NB4 (cell line): Measurements from ENCODE around the gene OSBPL8.
A peak's percentile ranks its signal among the peaks of the same experiment; 100 is the strongest.
"Not testable (repeated sequence)": the region's sequence is repeated elsewhere in the genome, so short reads cannot be mapped to it uniquely, and the experiment has no call there.

Source experiments
- DNase-seq: peaks from one replicate; pipeline ENCODE4 v3.0.0; 2010; ENCODE audit warnings: low read depth
- H3K4me3 ChIP-seq: one replicate; pipeline ENCODE4 v1.5.1; 2011; ENCODE audit warnings: mild to moderate bottlenecking, low read depth, low read length, moderate library complexity
- MYC ChIP-seq: IDR thresholded peaks from 2 replicates; pipeline ENCODE4 v1.6.1; 2011; ENCODE audit warnings: low read depth, low read length
- POLR2A ChIP-seq: IDR thresholded peaks from 2 replicates; pipeline ENCODE4 v1.6.1; 2011; ENCODE audit warnings: mild to moderate bottlenecking; ENCODE audit not compliant: insufficient read length; ENCODE audit errors: extremely low read depth
- TF ChIP-seq, protein P1 (sequence below): IDR thresholded peaks from one replicate; pipeline ENCODE4 v1.5.1; 2012; ENCODE audit warnings: low read depth, low read length
- TF ChIP-seq, protein P2 (sequence below): IDR thresholded peaks from 2 replicates; pipeline ENCODE4 v1.6.1; 2011; ENCODE audit warnings: low read depth, low read length

Gene OSBPL8

DNA sequence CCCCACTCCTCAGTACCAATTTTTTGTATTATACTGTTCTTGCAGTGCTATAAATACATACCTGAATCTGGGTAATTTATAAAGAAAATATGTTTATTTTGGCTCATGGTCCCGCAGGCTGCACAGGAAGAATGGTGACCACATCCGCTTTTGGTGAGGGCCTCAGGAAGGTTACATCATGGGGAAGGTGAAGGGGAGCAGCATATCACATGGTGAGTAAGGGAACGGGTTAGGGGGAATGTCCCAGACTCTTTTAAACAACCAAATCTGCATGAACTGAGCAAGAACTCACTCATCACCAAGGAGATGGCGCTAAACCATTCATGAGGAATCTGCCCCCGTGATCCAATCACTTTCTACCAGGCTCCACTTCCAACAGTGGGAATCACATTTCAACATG, 40.0 kb downstream of the OSBPL8 start:
- no peak overlapping the region for H3K4me3 ChIP-seq
- DNase-seq, result peak; percentile 52

DNA sequence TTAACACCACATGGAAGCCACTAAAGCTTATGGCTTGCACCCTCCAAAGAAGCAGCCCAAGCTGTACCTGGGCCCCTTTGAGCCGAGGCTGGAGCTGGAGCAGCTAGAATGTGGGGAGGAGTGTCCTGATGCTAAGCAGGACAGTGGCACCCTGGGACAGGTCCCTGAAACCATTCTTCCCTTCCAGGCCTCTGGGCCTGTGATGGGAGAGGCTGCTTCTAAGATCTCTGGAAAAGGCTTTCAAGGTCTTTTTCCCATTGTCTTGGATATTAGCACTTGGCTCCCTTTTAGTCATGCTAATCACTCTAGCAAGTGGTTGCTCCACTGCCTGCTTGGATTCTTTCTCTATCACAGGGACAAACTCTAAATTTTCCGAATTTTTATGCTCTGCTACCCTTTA, 40.9 kb downstream of the OSBPL8 start:
- DNase-seq, result no peak
- TF ChIP-seq, protein P1, sequence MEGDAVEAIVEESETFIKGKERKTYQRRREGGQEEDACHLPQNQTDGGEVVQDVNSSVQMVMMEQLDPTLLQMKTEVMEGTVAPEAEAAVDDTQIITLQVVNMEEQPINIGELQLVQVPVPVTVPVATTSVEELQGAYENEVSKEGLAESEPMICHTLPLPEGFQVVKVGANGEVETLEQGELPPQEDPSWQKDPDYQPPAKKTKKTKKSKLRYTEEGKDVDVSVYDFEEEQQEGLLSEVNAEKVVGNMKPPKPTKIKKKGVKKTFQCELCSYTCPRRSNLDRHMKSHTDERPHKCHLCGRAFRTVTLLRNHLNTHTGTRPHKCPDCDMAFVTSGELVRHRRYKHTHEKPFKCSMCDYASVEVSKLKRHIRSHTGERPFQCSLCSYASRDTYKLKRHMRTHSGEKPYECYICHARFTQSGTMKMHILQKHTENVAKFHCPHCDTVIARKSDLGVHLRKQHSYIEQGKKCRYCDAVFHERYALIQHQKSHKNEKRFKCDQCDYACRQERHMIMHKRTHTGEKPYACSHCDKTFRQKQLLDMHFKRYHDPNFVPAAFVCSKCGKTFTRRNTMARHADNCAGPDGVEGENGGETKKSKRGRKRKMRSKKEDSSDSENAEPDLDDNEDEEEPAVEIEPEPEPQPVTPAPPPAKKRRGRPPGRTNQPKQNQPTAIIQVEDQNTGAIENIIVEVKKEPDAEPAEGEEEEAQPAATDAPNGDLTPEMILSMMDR, result no peak
- TF ChIP-seq POLR2A (no peak), MYC (no peak)
- TF ChIP-seq, protein P2, sequence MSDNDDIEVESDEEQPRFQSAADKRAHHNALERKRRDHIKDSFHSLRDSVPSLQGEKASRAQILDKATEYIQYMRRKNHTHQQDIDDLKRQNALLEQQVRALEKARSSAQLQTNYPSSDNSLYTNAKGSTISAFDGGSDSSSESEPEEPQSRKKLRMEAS, result no peak
- no peak overlapping the region for H3K4me3 ChIP-seq

More for the DNA sequence above, 40.0 kb downstream of the OSBPL8 start:
- TF ChIP-seq MYC (no peak), POLR2A (no peak)
- TF ChIP-seq, protein P2, result no peak
- TF ChIP-seq, protein P1, result no peak

DNA sequence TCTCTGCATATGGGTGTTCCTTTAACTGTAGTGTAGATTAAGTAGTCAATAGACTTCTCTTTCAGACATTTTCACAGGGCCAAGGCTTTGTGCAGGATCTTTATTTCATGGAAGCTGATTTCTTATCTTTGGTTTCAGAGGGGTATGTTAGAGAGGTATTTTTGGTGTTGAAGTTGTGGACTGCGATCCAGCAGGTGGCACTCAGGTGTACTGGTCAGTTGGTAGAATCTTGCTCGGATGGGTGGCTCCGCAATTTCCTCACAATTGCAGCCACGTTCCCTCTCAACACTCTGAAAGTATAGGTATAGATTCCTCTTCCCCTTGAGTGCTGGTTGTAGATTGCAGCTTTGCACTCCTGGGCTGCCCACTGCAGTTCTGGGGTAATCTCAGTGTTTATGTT, 44.3 kb downstream of the OSBPL8 start:
- no peak for DNase-seq
- TF ChIP-seq, protein P2, result no peak
- no peak for TF ChIP-seq POLR2A
- no peak for TF ChIP-seq MYC
- TF ChIP-seq, protein P1, result no peak
- H3K4me3 ChIP-seq, result no peak overlapping the region

DNA sequence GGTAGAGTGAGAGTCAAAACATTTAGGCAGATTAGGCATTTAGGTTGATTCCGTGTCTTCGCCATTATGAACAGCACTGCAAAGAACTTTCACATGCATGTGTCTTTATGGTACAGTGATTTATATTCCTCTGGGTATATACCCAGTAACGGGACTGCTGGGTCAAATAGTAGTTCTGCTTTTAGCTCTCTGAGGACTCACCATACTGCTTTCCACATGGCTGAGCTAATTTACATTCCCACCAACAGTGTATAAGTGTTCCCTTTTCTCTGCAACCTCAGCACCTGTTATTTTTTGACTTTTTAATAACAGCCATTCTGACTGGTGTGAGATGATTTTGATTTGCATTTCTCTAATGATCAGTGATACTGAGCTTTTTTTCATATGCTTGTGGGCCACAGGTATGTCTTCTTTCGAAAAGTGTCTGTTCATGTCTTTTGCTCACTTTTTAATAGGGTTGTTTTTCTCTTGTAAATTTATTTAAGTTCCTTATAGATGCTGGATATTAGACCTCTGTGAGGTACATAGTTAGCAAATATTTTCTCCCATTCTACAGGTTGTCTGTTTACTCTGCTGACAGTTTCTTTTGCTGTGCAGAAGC, 48.4 kb downstream of the OSBPL8 start:
- H3K4me3 ChIP-seq, result not testable (repeated sequence)
- peak; percentile 16 for DNase-seq

DNA sequence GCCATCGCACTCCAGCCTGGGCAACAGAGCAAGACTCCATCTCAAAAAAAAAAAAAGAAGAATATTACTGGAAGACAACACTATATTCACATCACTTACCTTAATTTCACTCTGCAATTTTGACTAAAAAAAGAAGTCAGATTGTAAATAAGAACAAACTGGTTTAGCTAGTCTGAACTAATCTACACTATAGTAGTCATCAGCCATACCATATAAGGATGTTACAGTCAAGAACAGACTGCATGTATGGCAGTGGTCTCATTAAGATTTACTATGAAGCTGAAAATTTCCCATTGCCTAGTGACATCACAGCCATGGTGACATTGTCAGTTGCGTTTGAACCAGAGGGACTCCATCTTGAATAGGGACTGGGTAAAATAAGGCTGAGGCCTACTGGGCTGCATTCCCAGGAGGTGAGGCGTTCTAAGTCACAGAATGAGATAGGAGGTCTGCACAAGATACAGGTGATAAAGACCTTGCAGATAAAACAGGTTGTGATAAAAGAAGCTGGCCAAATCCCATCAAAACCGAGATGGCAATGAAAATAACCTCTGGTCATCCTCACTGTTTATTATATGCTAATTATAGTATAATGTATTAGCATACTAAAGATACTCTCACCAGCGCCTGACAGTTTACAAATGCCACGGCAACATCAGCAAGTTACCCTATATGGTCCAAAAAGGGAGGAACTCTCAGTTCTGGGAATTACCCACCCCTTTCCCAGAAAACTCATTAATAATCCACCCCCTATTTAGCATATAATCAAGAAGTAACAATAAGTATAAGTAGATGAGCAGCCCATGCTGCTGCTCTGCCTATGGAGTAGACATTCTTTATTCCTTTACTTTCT, 51.2 kb downstream of the OSBPL8 start:
- DNase-seq, result no peak
- TF ChIP-seq, protein P1, result no peak
- no peak for TF ChIP-seq MYC
- TF ChIP-seq, protein P2, result no peak
- no peak for TF ChIP-seq POLR2A
- H3K4me3 ChIP-seq, result no peak overlapping the region

DNA sequence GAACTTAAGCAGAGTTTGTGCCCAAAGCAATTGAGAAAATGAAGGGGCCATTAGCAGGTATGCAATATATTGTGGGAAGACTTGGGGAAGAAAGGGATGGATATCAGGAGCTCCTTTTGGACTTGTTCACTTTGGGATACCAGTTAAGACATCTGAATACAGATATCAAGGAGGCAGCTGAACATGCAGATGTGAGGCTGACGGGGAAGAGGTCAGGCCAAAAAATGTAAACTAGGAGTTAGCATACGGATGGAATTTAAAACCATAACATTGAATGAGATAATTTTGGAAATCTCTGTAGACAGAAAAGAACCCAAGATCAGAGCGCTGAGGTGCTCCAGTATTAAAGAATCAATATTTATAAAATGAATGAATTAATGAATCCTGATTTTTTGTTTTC, 53.4 kb downstream of the OSBPL8 start:
- no peak overlapping the region for H3K4me3 ChIP-seq
- TF ChIP-seq, protein P2, result no peak
- TF ChIP-seq MYC (no peak), POLR2A (no peak)
- TF ChIP-seq, protein P1, result no peak
- DNase-seq, result no peak
